Measurements from ENCODE around the gene MTURN.
"Not testable (repeated sequence)": the region's sequence is repeated elsewhere in the genome, so short reads cannot be mapped to it uniquely, and the experiment has no call there.

The MTURN gene

DNA sequence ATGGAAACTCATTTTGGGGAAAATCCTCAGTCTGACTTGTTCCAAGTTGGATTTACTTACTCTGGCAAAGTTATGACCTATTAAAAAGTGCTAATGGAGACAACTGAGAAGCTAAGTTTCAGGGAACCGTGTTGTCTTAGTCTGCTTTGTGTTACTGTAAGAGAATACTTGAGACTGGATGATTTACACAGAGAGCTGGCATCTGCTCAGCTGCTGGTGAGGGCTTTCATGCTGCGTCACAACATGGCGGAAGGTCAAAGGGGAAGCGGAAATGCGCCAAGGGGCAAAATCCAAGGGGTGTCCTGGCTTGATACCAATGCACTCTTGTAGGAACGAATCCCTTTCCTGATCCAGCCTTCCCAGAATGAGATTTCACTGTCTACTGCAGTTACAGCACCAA is 46.4 kb downstream of the MTURN start:
- no peak for DNase-seq (ENCODE audit: low spot score)

- no peak for DNase-seq (ENCODE audit: low spot score)
Measured at GRCh38 chr7:30181736-30182522, 47.1 kb downstream of the MTURN start.

GRCh38 chr7:30182814-30183213 is 48.0 kb downstream of the MTURN start:
- no peak for DNase-seq (ENCODE audit: low spot score)

- no peak for DNase-seq (ENCODE audit: low spot score)
Measured at GRCh38 chr7:30183749-30184369, 49.1 kb downstream of the MTURN start.

DNA sequence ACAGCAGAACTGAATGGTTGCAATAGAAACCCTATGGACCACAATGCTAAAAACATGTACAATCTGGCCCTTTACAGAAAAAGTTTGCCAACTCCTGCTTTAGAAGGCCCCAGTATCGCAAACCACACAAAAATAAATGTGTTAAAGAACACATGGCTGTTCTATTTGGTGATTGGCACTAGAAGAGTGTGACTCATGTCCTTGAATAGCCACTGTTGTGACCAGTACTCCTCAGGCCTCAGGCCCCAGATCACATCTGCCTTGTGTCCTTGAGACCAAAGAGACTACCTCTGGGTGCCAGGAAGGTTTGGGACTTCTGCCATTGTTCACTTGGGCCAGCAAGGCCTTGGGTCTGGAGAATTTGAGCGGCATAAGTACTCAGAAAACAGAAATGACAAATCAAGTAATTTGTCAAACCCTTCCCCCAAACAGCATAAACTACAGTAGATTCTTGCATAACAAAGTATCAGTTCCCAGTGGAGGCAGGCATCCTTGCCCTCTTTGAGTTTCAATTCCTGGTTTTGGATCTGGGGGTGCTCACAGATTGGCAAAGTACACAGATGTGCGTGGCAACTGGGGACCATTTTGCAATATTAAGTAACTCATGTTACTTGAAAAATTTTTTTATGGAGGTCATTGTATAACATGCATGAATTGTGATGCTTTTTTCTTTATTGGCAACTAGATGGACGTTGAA is 50.2 kb downstream of the MTURN start:
- no peak for DNase-seq (ENCODE audit: low spot score)

- DNase-seq (ENCODE audit: low spot score), result no peak
Measured at GRCh38 chr7:30185496-30185895, 50.7 kb downstream of the MTURN start.

GRCh38 chr7:30186725-30187124 is 51.9 kb downstream of the MTURN start:
- no peak for DNase-seq (ENCODE audit: low spot score)

DNA sequence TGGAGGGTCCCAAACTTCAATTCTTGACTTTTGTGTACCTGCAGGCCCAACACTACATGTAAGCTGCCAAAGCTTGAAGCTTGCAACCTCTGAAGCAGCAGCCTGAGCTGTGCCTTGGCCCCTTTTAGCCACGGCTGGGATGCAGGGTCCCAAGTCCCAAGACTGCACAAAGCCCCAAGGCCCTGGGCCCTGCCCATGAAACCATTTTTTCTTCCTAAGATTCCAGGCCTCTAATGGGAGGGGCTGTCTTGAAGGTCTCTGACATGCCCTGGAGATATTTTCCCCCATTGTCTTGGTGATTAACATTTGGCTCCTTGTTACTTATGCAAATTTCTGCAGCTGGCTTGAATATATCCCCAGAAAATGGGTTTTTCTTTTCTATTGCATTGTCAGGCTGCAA is 52.7 kb downstream of the MTURN start:
- no peak for DNase-seq (ENCODE audit: low spot score)

DNA sequence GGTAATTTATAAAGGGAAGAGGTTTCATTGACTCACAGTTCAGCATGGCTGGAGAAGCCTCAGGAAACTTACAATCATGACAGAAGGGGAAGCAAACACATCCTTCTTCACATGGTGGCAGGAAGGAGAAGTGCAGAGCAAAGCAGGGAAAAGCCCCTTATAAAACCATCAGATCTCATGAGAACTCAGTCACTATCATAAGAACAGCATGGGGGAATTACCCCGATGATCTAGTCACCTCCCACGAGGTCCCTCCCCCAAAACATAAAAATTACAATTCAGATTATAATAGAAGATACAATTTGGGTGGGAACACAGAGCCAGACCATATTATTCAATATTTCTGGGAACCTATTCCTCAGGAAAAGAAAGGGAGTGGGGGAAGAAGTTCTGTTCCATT is 53.6 kb downstream of the MTURN start:
- not testable (repeated sequence) for DNase-seq (ENCODE audit: low spot score)

DNA sequence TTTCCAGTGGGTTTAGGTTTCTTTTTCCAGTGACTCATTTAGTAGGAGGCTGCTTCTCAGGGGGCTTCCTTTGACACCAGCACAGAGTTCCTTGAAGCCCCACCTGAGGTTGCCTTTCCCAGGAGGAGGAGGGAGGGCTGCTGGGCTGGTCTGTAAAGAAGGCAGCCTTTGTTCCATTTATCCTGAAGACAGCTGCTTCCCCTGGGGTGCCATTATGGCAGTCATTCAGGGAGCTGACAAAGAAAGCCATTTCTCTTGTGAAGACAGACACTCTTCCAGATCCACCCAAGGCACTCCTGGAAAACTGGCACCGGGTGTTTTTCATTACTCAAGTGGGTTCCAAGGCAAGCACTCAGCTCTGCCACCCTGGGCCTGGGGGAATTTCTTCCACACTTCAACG is 54.0 kb downstream of the MTURN start:
- DNase-seq (ENCODE audit: low spot score), result no peak

DNA sequence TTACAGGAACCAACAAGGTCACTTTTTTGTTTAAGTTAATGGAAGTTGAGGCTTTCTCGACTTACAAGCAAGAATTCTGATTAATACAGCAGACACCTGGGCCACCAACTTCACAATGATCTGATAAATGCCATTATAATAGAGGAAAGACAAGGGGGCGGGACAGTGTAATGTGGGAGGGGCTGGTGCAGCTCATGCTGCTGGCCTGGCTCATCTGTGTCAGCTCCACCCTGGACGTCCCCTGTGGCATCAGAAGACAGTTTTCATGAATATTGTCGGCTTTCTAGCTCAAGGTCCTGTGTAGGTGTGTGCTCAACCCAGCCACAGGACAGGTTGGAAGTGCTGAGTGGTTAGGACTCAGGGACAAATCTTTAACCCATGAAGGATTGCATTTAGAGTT is 57.0 kb downstream of the MTURN start:
- DNase-seq (ENCODE audit: low spot score), result no peak

- DNase-seq (ENCODE audit: low spot score), result no peak
Measured at GRCh38 chr7:30193336-30193943, 58.7 kb downstream of the MTURN start.

- no peak for DNase-seq (ENCODE audit: low spot score)
Measured at GRCh38 chr7:30196408-30196807, 61.6 kb downstream of the MTURN start.

DNA sequence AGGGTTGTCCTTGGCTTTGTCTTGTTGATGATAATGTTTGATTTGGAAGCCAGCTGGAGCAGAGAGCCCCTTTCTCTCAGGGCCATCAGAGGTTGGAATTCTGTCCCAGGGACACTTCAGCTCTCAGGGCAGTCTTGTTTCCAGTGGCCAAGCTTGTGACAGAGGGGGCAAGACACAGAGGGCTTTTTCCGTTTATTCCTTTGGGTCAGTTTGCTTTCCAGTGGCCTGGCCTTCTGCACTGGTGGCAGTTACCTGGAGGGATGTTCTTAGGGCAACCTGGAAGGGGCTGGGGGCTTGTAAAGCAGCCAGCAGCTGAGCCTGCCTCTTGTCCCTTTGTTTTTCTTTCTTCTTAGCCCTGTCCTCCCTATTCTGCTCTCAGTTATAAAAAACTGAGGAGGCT is 62.7 kb downstream of the MTURN start:
- DNase-seq (ENCODE audit: low spot score), result no peak

GRCh38 chr7:30199271-30199670 is 64.5 kb downstream of the MTURN start:
- no peak for DNase-seq (ENCODE audit: low spot score)

- no peak for DNase-seq (ENCODE audit: low spot score)
Measured at GRCh38 chr7:30200591-30200990, 65.8 kb downstream of the MTURN start.

DNA sequence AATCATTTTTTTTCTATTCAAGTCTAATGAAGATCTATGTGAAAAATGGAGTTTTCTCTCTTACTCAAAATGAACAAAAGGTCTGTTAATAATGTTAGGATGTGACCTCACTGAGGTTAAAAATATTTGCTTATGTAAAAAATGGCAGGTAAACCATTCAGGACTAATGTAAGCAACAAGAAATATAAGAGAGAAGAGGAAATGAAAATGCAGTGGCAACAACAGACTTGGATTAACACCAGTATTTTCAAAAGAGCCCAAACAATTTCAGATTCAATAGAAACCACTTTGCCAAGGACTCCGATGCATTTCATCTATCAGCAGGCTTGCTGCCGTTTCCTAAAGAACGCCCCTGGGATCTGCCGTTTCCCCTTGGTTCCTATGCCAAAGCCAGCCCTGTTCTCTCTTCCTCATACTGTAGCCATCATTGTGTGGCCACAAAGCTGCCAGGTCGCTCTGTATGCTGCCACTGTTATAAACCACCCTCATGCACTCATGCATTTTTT is 66.4 kb downstream of the MTURN start:
- no peak for DNase-seq (ENCODE audit: low spot score)

GRCh38 chr7:30201921-30202320 is 67.1 kb downstream of the MTURN start:
- DNase-seq (ENCODE audit: low spot score), result no peak

- DNase-seq (ENCODE audit: low spot score), result no peak
Measured at GRCh38 chr7:30202671-30203070, 67.9 kb downstream of the MTURN start.

DNA sequence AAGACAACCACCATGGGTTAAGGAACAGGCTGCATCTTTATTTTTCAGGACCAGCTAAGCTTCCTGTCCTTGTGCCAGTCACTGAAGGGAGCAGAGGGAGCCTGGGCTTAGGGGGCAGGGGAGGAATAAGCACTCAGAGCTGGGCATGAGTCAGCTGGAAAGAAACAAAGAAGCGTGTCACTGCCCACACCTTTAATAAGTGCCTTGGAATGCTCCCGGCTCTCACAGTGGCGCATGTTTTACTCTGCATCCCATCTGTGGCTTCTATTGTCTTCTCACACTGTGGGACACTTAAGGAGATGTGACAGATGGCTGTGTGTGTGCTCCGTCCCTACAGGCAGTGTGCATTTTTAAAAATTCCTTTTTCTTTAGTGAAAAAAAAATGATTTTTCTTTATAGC is 71.7 kb downstream of the MTURN start:
- DNase-seq (ENCODE audit: low spot score), result no peak

DNA sequence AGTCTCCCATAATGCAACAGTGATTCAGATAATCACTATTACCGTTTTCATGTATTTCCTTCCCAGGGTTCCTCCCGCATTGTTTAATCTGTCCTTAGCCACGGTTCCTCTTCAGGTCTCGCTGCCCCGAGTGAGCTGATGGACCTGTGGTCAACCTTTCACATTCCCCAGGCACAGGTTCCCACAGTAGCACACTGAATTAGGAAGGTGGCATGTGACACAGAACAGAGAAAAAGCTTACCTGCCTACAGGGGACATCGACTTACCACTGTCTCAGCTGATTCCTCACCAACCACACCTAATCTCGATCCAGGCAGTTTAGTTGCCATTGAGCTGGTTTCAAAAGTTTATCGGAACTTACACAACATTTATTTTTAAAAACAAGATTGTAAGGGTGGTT is 72.2 kb downstream of the MTURN start:
- no peak for DNase-seq (ENCODE audit: low spot score)

GRCh38 chr7:30207376-30207775 is 72.6 kb downstream of the MTURN start:
- no peak for DNase-seq (ENCODE audit: low spot score)

DNA sequence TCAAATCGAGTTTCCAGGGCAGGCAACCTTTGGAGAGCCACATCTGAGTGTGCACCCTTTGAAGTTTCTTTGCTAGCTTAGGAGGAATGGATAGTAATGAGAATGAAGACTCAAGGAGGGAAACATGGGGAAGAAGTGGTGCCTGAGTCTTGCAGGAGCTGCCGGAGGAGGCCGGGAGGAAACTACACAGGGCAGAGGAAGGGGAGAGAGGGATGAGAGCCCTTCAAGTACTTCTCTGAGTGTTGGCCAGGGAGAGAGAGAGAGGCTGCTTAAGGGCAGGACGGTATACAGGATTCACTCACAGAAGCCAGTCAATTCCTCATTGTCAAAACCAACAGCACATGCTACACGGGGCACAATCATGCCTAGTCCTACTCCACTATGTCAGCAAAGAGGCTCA is 75.2 kb downstream of the MTURN start:
- DNase-seq (ENCODE audit: low spot score), result no peak
